Activated T-helper 17 cell treated with anti-CD3 and anti-CD28 coated beads, Interleukin-2, amount 50 U/mL, for 72 hours (primary cell): ENCODE data around the gene HSPH1. TPM values are rescaled to one million over a fixed set of nuclear protein-coding genes. Genes with fewer than 3 reads are reported as not detected.
A peak's percentile ranks its signal among the peaks of the same experiment; 100 is the strongest.

Experiments used
- ATAC-seq: fragments of 150-1000 bp; cut with Tn5 transposase; replicated peaks from 2 replicates; pipeline ENCODE4 v1.10.0; 2021; ENCODE audit warnings: mild to moderate bottlenecking, moderate library complexity
- H3K27ac Mint-ChIP-seq: one replicate; pipeline ENCODE4 v1.8.0; 2022; ENCODE audit warnings: mixed read lengths
- H3K27me3 Mint-ChIP-seq: one replicate; pipeline ENCODE4 v1.8.0; 2022; ENCODE audit warnings: mixed read lengths
- H3K36me3 Mint-ChIP-seq: one replicate; pipeline ENCODE4 v1.8.0; 2022; ENCODE audit warnings: low read depth, mild to moderate bottlenecking, mixed read lengths
- H3K4me1 Mint-ChIP-seq: one replicate; pipeline ENCODE4 v1.8.0; 2022; ENCODE audit warnings: mixed read lengths
- H3K4me3 Mint-ChIP-seq: one replicate; pipeline ENCODE4 v1.8.0; 2022; ENCODE audit warnings: mild to moderate bottlenecking, mixed read lengths
- H3K9me3 Mint-ChIP-seq: one replicate; pipeline ENCODE4 v1.8.0; 2022; ENCODE audit warnings: mixed read lengths
- total RNA-seq, 2 donors: library from RNA; stranded (reverse); gene quantifications; one replicate each; pipeline ENCODE4 v1.2.3, GENCODE V29; 2022

Gene HSPH1
- total RNA-seq, 2 donors from 2014 or later: 128 to 303 TPM

DNA sequence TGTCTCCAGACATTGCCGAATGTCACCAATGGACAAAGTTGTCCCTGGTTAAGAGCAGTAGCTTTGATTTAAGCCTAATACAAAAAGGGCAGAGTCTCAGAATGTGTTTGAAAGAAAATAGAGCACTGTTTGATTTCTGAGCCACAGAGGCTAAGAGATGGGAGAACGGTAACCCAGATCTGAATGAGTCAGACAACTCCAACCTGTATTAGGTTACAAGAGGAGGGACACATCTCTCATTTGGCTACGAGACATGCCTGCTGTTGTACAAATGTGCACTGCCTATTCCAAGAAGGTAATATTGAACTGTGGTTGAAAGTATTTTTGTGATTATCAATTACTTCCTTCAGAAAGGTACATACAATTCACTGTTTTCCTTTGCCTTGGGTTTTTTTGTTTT is 4.9 kb upstream of the HSPH1 start:
- no peak overlapping the region for H3K4me3 Mint-ChIP-seq
- no peak overlapping the region for H3K27ac Mint-ChIP-seq
- H3K27me3 Mint-ChIP-seq: no peaks in the 10 kb centered on the region
- ATAC-seq: no peak
- peaks cover 10% of the 10 kb centered on the region for H3K36me3 Mint-ChIP-seq
- H3K4me1 Mint-ChIP-seq: peaks cover 5% of the 10 kb centered on the region
- no peaks in the 10 kb centered on the region for H3K9me3 Mint-ChIP-seq

DNA sequence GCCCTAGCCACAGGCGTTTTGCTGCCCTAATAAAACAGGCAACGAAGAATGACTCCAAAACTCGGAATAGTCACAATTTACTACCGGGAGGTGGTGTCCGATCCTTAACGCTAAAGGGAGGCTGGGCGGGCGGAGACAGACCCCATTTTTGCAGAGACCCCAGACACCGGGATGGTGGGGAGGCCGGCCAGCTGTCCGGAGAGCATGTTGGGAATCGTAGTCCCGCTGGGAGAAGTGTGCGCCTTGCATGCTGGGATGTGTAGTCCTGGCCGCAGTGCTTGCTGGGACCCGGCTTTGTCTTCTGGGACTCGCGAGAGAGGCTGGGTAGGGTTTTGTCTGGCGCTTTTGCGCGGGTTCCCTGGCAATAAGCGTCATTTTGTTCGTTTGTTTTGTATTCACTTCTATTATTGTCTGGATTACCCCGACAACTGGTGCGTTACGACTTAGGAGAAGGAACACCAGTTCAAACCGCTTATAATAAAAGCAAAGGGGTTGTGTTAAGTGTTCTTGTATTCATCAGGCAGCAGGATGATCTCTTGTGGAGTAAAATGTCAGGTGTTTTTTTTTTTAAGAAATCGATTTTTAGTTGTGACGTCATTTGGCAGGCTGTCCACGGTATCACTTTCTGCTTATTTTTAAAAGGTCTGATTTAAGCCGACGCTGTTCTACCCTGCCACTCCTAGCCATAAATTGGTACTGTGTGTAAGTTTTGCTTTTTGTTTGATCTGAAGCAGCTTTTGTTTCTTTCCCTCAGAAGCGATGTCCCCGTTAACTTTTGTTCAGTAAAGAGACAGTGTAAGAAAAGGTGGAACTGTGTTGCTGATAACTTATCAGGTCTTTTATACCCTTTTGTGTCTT is 676 bp upstream of the HSPH1 start:
- H3K27me3 Mint-ChIP-seq: no peaks in the 10 kb centered on the region
- peak overlapping the region; percentile 97 for H3K27ac Mint-ChIP-seq
- H3K36me3 Mint-ChIP-seq: peaks cover 49% of the 10 kb centered on the region
- H3K9me3 Mint-ChIP-seq: no peaks in the 10 kb centered on the region
- peak; percentile 90 for ATAC-seq
- H3K4me3 Mint-ChIP-seq: peak overlapping the region; percentile 99
- peaks cover 21% of the 10 kb centered on the region for H3K4me1 Mint-ChIP-seq

DNA sequence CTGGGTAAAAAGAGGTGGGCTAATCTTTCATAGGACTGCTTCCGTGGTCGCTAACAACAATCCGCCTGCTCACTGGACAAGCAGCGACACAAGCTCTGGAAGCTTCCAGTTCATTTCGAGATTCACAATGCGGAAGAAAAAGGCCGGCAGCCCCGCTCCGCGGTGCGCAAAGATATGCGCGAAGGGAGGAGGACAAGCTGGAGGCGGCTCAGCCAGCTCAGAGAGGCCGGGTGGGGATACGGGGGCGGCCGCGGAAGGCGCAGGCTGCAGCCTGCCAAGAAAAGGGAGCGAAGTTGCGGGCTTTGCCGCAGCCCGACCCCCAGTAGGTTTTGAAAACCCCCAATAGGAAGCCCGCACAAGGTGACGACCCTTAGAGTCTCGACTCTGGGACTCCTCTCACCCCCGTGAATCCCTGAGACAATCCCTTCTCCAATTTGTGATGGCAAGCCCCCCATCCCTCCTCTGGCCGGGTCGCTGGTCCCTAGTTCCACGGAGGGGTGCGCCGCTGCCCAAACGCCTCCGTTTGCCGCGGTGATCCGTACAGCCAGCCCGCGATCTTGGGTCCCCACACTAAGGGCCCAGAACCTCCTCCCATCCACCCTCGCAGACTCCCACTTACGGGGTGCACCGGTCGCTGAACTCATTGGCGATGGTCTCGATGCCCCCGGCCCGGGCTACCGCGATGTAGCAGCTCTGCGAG is 697 bp downstream of the HSPH1 start:
- no peaks in the 10 kb centered on the region for H3K9me3 Mint-ChIP-seq
- ATAC-seq: peak; percentile 15
- H3K27ac Mint-ChIP-seq: peak overlapping the region; percentile 97
- H3K4me1 Mint-ChIP-seq: peaks cover 21% of the 10 kb centered on the region
- peaks cover 62% of the 10 kb centered on the region for H3K36me3 Mint-ChIP-seq
- peak overlapping the region; percentile 99 for H3K4me3 Mint-ChIP-seq
- H3K27me3 Mint-ChIP-seq: no peaks in the 10 kb centered on the region

DNA sequence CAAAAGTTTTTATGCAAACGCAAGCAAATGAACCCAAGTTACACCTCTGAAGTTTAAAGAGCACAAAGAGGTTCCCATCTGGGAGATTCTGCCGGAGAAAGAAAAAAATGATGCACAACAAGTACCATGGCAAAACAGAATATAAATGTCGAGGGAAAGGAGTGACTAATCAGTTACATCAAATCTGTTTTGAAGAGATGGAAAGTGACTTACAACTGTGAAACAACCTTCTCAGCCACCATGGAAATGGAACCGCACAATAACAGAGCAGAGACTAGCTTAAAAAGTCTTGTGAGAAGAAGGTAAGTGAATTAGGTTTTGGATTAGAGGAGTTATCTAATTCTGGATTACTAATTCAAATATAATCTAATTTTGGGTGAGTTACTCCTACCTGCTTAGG is 2.4 kb downstream of the HSPH1 start:
- Mint-ChIP-seq H3K27ac (peak overlapping the region; percentile 97), H3K36me3 (peaks cover 79% of the 10 kb centered on the region), H3K9me3 (no peaks in the 10 kb centered on the region), H3K27me3 (no peaks in the 10 kb centered on the region), H3K4me1 (peaks cover 21% of the 10 kb centered on the region), H3K4me3 (peak overlapping the region; percentile 99)
- no peak for ATAC-seq

DNA sequence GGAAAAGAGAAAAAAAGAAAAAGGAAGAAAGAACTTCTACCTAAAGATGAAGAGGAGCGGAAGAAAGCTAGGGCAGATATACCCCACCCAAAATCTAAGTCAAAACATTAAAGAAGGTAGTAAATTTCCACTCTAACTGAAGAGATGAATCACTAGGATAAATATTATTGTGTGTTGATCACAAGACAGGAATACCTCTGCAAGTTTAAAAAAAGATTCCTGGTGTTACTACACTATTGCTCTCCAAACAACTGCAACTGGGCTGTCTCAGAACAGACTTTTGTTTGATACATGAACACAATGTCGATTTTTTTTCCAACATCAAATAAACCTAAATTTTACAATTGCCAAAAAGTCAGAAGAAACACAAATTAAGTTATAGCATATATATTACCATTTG is 6.8 kb downstream of the HSPH1 start:
- Mint-ChIP-seq H3K27me3 (no peaks in the 10 kb centered on the region), H3K27ac (peak overlapping the region; percentile 66), H3K9me3 (no peaks in the 10 kb centered on the region), H3K4me1 (peaks cover 11% of the 10 kb centered on the region), H3K36me3 (peaks cover 100% of the 10 kb centered on the region), H3K4me3 (no peak overlapping the region)
- ATAC-seq: no peak

- no peaks in the 10 kb centered on the region for H3K27me3 Mint-ChIP-seq
- no peaks in the 10 kb centered on the region for H3K4me1 Mint-ChIP-seq
- H3K9me3 Mint-ChIP-seq: no peaks in the 10 kb centered on the region
- ATAC-seq: no peak
- no peak overlapping the region for H3K4me3 Mint-ChIP-seq
- H3K27ac Mint-ChIP-seq: no peak overlapping the region
- H3K36me3 Mint-ChIP-seq: peaks cover 100% of the 10 kb centered on the region
Observed at GRCh38 chr13:31151837-31152236, 9.9 kb downstream of the HSPH1 start.

DNA sequence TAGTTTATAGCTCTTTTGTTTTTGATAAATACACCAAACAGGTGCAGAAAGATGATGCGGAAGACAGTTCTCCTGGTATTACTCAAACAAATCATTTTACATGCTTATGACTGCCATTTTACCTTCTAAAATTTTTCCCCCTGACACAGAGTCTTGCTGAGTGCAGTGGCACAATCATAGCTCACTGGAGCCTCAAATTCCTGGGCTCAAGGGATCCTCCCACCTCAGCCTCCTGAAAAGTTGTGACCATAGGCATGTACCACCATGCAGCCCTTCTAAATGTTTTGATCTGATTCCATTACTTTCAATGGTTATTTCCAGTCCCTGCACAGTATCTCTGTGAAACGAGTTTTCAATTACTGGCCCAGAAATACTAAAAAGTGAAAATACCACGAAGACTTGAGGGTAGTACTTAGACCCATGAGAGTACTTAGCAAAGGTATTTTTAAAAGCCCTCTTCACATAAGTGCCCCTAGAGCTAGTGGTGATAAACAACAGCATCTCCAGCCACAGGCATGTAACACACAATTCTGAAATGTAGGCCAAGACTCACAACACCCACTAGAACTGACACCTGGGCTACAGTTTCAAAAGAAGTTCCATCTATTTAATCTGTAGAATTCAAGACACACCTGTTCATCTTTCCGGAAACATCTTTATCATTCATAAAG is 11.3 kb downstream of the HSPH1 start:
- Mint-ChIP-seq H3K9me3 (no peaks in the 10 kb centered on the region), H3K36me3 (peaks cover 100% of the 10 kb centered on the region), H3K27ac (peak overlapping the region; percentile 23), H3K27me3 (no peaks in the 10 kb centered on the region), H3K4me1 (peaks cover 2% of the 10 kb centered on the region), H3K4me3 (no peak overlapping the region)
- ATAC-seq: no peak

GRCh38 chr13:31149604-31150003 is 12.1 kb downstream of the HSPH1 start:
- peaks cover 100% of the 10 kb centered on the region for H3K36me3 Mint-ChIP-seq
- no peak overlapping the region for H3K27ac Mint-ChIP-seq
- peaks cover 5% of the 10 kb centered on the region for H3K4me1 Mint-ChIP-seq
- no peak overlapping the region for H3K4me3 Mint-ChIP-seq
- no peaks in the 10 kb centered on the region for H3K9me3 Mint-ChIP-seq
- H3K27me3 Mint-ChIP-seq: no peaks in the 10 kb centered on the region
- no peak for ATAC-seq

GRCh38 chr13:31145417-31145816 is 16.3 kb downstream of the HSPH1 start:
- Mint-ChIP-seq H3K4me3 (no peak overlapping the region), H3K4me1 (peaks cover 15% of the 10 kb centered on the region), H3K9me3 (no peaks in the 10 kb centered on the region), H3K27me3 (no peaks in the 10 kb centered on the region), H3K27ac (peak overlapping the region; percentile 74), H3K36me3 (peaks cover 100% of the 10 kb centered on the region)
- ATAC-seq: no peak

DNA sequence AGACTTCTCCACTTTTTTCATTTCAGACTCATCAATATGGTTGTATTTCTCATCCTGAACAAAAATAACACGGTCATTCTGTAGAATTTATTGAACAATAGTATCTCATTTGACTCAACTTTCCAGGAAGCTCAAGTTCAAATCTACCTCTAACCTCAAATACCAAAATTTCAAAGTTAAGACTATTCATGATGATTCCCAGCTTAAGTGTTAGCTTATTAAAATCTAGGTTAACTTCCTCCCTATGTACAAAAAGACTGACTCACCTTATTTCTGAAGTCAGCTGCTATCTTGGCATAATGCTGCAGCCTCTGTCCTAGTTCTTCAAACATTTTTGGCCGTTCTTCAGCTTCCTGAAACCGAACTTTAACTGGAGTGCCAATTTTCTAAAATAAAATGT is 23.2 kb downstream of the HSPH1 start:
- no peaks in the 10 kb centered on the region for H3K9me3 Mint-ChIP-seq
- ATAC-seq: peak; percentile 68
- H3K36me3 Mint-ChIP-seq: peaks cover 100% of the 10 kb centered on the region
- H3K27ac Mint-ChIP-seq: peak overlapping the region; percentile 58
- H3K4me1 Mint-ChIP-seq: peaks cover 16% of the 10 kb centered on the region
- peak overlapping the region; percentile 1 for H3K4me3 Mint-ChIP-seq
- H3K27me3 Mint-ChIP-seq: no peaks in the 10 kb centered on the region

DNA sequence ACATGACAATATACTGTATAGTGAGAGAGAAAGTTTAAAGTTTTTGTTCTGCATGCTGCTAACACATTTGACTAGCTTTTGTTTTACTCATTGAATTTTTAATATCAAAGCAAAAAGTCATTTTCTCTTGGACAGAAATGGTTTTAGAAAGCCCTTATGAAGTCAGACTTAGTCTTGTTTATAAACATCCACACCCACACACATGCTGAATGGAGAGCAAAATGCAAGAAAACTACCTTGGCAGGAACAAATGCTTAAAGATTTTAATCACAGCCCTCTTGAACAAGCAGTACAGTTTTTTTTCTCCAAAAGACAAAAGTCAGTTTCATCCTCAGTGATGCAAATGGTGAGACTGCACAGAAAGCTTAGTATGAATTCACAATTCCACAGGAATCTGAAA is 25.0 kb downstream of the HSPH1 start:
- peaks cover 14% of the 10 kb centered on the region for H3K4me1 Mint-ChIP-seq
- ATAC-seq: no peak
- no peak overlapping the region for H3K27ac Mint-ChIP-seq
- H3K9me3 Mint-ChIP-seq: no peaks in the 10 kb centered on the region
- no peaks in the 10 kb centered on the region for H3K27me3 Mint-ChIP-seq
- no peak overlapping the region for H3K4me3 Mint-ChIP-seq
- peaks cover 86% of the 10 kb centered on the region for H3K36me3 Mint-ChIP-seq

DNA sequence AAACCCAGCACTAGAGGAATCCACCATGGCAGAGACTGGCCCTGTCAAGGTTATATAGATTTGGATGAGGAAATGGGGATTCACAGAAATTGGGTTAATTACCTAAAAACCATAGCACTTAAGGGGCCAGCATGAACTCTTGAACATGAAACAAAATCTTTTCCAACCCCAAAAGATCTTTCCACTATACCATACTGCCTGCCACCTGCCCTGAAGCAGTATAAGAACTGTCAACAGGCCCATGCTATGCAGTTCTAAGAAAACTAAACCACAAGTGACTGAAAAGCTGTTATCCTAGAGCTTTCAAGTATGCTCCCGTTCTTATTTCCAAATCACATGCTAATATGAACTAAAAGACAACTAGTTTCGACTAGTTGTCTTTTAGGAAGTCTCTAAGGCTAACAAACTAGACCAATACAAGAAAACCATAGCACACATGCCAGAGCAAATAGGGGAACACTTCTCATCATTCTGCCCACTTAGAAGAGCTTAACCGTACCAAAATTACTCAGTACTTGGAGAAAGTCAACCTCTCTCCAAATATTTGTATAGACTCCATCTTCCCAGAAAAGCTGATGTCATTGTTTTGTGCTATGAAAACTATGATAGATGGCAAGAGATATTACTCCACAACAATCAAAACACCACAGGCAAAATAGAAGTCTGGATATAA is 27.5 kb downstream of the HSPH1 start:
- H3K27ac Mint-ChIP-seq: peak overlapping the region; percentile 89
- ATAC-seq: peak; percentile 66
- H3K27me3 Mint-ChIP-seq: no peaks in the 10 kb centered on the region
- H3K36me3 Mint-ChIP-seq: peaks cover 61% of the 10 kb centered on the region
- peaks cover 19% of the 10 kb centered on the region for H3K4me1 Mint-ChIP-seq
- H3K4me3 Mint-ChIP-seq: peak overlapping the region; percentile 35
- no peaks in the 10 kb centered on the region for H3K9me3 Mint-ChIP-seq

DNA sequence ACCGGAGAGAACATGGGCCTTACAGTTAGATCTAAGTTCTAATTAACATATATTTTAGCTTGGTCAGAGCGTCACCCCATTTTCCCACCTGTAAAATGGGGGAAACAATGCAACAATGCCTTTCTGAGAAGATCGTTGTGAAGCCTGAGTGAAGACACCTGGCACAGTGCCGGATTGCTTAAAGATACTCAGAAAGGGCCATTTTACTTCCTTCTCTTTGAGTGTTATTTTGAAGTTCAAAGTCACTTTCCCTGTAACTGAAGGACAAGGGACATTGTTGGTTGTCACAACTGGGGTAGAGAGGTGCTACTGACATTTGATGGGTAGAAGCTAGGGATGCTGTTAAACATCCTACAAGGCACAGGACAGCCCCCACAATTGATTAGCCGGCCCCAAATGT is 28.1 kb downstream of the HSPH1 start:
- ATAC-seq: no peak
- Mint-ChIP-seq H3K4me1 (peaks cover 19% of the 10 kb centered on the region), H3K27me3 (peaks cover 4% of the 10 kb centered on the region), H3K4me3 (peak overlapping the region; percentile 35), H3K36me3 (peaks cover 55% of the 10 kb centered on the region), H3K27ac (peak overlapping the region; percentile 89), H3K9me3 (no peaks in the 10 kb centered on the region)

DNA sequence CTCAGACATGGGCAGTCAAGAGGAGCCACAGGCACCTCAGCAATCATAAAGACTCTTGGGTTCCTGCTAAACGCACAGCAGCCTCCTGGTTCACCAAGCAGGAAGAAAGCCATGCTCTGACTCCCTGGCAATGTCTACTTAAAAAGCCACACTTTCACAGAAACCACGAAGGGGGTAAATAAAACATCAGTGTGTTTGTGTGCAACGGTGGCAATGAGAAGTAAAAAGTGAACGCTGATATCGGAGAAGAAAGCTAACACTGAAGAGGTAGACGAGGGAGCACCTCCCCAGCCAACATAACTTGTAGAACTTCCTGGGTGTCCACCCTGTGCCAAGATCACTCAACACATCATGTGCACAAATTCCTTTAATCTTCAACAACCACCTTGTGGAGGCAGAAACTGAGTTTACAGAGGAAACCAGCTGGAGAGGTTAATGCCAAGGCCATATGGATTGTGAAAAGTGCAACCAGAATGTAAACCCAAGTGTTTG is 30.2 kb downstream of the HSPH1 start:
- peak overlapping the region; percentile 52 for H3K27ac Mint-ChIP-seq
- H3K27me3 Mint-ChIP-seq: peaks cover 11% of the 10 kb centered on the region
- peaks cover 19% of the 10 kb centered on the region for H3K4me1 Mint-ChIP-seq
- no peak for ATAC-seq
- H3K36me3 Mint-ChIP-seq: peaks cover 34% of the 10 kb centered on the region
- H3K9me3 Mint-ChIP-seq: no peaks in the 10 kb centered on the region
- H3K4me3 Mint-ChIP-seq: no peak overlapping the region
